Cardiac fibroblast (primary cell): ENCODE data around the gene EFCAB10.
"Not testable (repeated sequence)": the region's sequence is repeated elsewhere in the genome, so short reads cannot be mapped to it uniquely, and the experiment has no call there.

Experiments used
- DNase-seq, 2 donors: peaks; one replicate each; pipeline versions ENCODE4 v3.0.0 to v3.0.0-alpha.2; 2010; ENCODE audit warnings: low read depth in 2 of 2
- H3K4me3 ChIP-seq, 2 donors: replicated peaks in 1 of 2; 1 replicate in 1 of 2; 2 replicates in 1 of 2; pipeline ENCODE4 v1.5.1; 2011; ENCODE audit warnings: low read depth in 2 of 2, low read length in 2 of 2, mild to moderate bottlenecking in 2 of 2, moderate library complexity in 1 of 2
- CTCF ChIP-seq: IDR thresholded peaks from one replicate; pipeline ENCODE4 v1.5.1; 2011; ENCODE audit warnings: low read depth, mild to moderate bottlenecking, low read length, inconsistent platforms

The EFCAB10 gene

GRCh38 chr7:105521027-105521716 lies 60.1 kb downstream of the EFCAB10 start:
- no peak for TF ChIP-seq CTCF

GRCh38 chr7:105520620-105521019 lies 60.7 kb downstream of the EFCAB10 start:
- peak overlapping the region in 1 of 2 donors; percentile 86 for H3K4me3 ChIP-seq
- DNase-seq: not testable (repeated sequence)

More at GRCh38 chr7:105521027-105521716, 60.1 kb downstream of the EFCAB10 start:
- peak; percentile 55 to 58 for DNase-seq
- peak overlapping the region; percentile 71 to 86 for H3K4me3 ChIP-seq

DNA sequence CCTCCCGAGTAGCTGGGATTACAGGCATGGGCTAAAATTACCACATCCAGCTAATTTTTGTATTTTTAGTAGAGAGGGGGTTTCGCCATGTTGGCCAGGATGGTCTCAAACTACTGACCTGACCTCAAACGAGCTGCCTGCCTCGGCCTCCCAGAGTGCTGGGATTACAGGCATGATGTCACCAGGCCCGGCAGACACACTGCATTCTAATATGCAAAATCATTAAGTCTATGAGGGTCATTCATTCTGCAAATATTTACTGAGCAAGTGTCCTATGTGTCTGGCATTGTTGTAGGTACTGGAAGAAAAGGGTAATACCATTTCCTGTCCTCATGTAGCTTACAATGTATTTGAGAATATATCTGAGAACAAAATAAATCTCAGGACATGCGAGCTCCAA lies 61.9 kb downstream of the EFCAB10 start:
- no peak overlapping the region for H3K4me3 ChIP-seq
- no peak for TF ChIP-seq CTCF
- DNase-seq: peak in 1 of 2 donors; percentile 9

DNA sequence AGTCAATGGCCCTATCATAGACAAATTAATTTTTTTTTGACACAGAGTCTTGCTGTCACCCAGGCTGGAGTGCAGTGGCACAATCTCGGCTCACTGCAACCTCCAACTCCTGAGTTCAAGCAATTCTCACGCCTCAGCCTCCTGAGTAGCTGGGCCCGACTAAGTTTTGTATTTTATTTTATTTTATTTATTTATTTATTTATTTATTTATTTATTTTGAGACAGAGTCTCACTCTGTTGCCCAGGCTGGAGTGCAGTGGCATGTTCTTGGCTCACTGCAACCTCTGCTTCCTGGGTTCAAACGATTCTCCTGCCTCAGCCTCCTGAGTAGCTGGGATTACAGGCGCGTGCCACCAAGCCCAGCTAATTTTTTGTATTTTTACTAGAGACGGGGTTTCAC lies 65.7 kb downstream of the EFCAB10 start:
- H3K4me3 ChIP-seq: not testable (repeated sequence)

More for the DNA sequence above, 65.7 kb downstream of the EFCAB10 start:
- not testable (repeated sequence) for DNase-seq
